Measurements from ENCODE around the gene TNFSF9.
A peak's percentile ranks its signal among the peaks of the same experiment; 100 is the strongest.

The TNFSF9 gene

GRCh38 chr19:6531163-6531955 is 533 bp downstream of the TNFSF9 start (continued):
- TF ChIP-seq PBX3 (CRISPR knock-in tag; IDR thresholded peaks at IDR 0.05): no peak
- TF ChIP-seq ZNF391 (tag by site-specific recombination; IDR thresholded peaks at IDR 0.05; ENCODE audit: borderline replicate concordance, low read depth): peak; percentile 11; the same call in 1 of the 2 replicates
- no peak for TF ChIP-seq ZFP37 (tag by site-specific recombination; IDR thresholded peaks at IDR 0.05)
- no peak for TF ChIP-seq ZNF18 (tag by site-specific recombination; IDR thresholded peaks at IDR 0.05)

- Histone ChIP-seq H3K36me3 (ENCODE audit: control insufficient read depth in 2 of 2, insufficient read depth in 1 of 2, low read length in 2 of 2) (peaks cover 0 to 21% of the 10 kb centered on the region in 2 experiments; a peak in 1 of 3 replicates), H3K4me3 (ENCODE audit: low read depth, low read length) (no peak overlapping the region), H3K9me3 (ENCODE audit: control insufficient read depth, insufficient read depth, low read depth, low read length) (no peaks in the 10 kb centered on the region), H3K4me1 (ENCODE audit: control insufficient read depth, insufficient read depth, low read length) (no peaks in the 10 kb centered on the region; the same call in 1 of the 2 replicates), H3K27ac (ENCODE audit: extremely low read depth, low read depth, low read length) (no peak overlapping the region)
- ChIA-PET CTCF (interaction anchor here (0.6 kb wide), 1 partner anchor 402 kb away, joined by 3 read pairs; no protein-coding TSS in a partner anchor), POLR2A (no interaction called here)
- TF ChIP-seq IKZF3 (tag by site-specific recombination; IDR thresholded peaks at IDR 0.05) (peak; percentile 65; the same call in 1 of the 2 replicates), GLIS2 (tag by site-specific recombination; IDR thresholded peaks at IDR 0.05) (peak; percentile 48; the same call in 1 of the 2 replicates), ZNF362 (tag by site-specific recombination; IDR thresholded peaks at IDR 0.05) (no peak)
Measured at GRCh38 chr19:6531956-6532243, 1.1 kb downstream of the TNFSF9 start.

- H3K36me3 ChIP-seq (ENCODE audit: control insufficient read depth in 2 of 2, insufficient read depth in 1 of 2, low read length in 2 of 2): peaks cover 0 to 21% of the 10 kb centered on the region in 2 experiments; a peak in 1 of 3 replicates
- H3K4me1 ChIP-seq (ENCODE audit: control insufficient read depth, insufficient read depth, low read length): no peaks in the 10 kb centered on the region; the same call in 1 of the 2 replicates
- CTCF ChIA-PET: interaction anchor here (0.6 kb wide), 1 partner anchor 402 kb away, joined by 3 read pairs; no protein-coding TSS in a partner anchor
- H3K27ac ChIP-seq (ENCODE audit: extremely low read depth, low read depth, low read length): no peak overlapping the region
- no peak overlapping the region for H3K4me3 ChIP-seq (ENCODE audit: low read depth, low read length)
- no peaks in the 10 kb centered on the region for H3K9me3 ChIP-seq (ENCODE audit: control insufficient read depth, insufficient read depth, low read depth, low read length)
- POLR2A ChIA-PET: interaction anchor here (0.6 kb wide), 1 partner anchor 324 kb away, joined by 5 read pairs; no protein-coding TSS in a partner anchor
- TF ChIP-seq ZNF280C (tag by site-specific recombination; IDR thresholded peaks at IDR 0.05) (no peak), ZBTB6 (tag by site-specific recombination; IDR thresholded peaks at IDR 0.05) (no peak), ZNF248 (tag by site-specific recombination; IDR thresholded peaks at IDR 0.05) (peak; percentile 82; the same call in 1 of the 2 replicates), SP7 (tag by site-specific recombination; IDR thresholded peaks at IDR 0.05) (no peak; the same call in 1 of the 2 replicates), ZNF747 (tag by site-specific recombination; IDR thresholded peaks at IDR 0.05) (peak; percentile 34; the same call in 1 of the 2 replicates), BCL11A (tag by site-specific recombination; IDR thresholded peaks at IDR 0.05; ENCODE audit: low read depth) (no peak), ZNF423 (tag by site-specific recombination; IDR thresholded peaks at IDR 0.05) (no peak), ZNF266 (tag by site-specific recombination; IDR thresholded peaks at IDR 0.05; ENCODE audit: low read depth) (0 out of 2 replicates have a peak, but pooled peaks have one; percentile 22), ZNF561 (tag by site-specific recombination; IDR thresholded peaks at IDR 0.05; ENCODE audit: borderline replicate concordance) (no peak), ZNF426 (tag by site-specific recombination; IDR thresholded peaks at IDR 0.05) (no peak), ZNF596 (tag by site-specific recombination; IDR thresholded peaks at IDR 0.05) (no peak), HOXD13 (CRISPR knock-in tag; IDR thresholded peaks at IDR 0.05; ENCODE audit: borderline replicate concordance) (no peak)
Measured at GRCh38 chr19:6532244-6532999, 1.6 kb downstream of the TNFSF9 start.
